Transverse colon (tissue), 4 donors: ENCODE results near the gene CYP46A1. TPM values are rescaled to one million over a fixed set of nuclear protein-coding genes. Genes with fewer than 3 reads are reported as not detected.

Experiments used
- DNase-seq: peaks from one replicate; pipeline ENCODE4 v3.0.0-alpha.2; 2019
- H3K27ac ChIP-seq, 4 donors: fragments of 200-600 bp; sonication (generic); 2 replicates each; pipeline ENCODE4 v1.5.1; 2016 to 2018; ENCODE audit warnings: inconsistent platforms in 4 of 4
- H3K27me3 ChIP-seq: fragments of 200-600 bp; sonication (generic); 2 replicates; pipeline ENCODE4 v1.5.1; 2017; ENCODE audit warnings: inconsistent platforms
- H3K36me3 ChIP-seq, 4 donors: fragments of 200-600 bp; sonication (generic); 2 replicates each; pipeline ENCODE4 v1.5.1; 2017 to 2019; ENCODE audit warnings: inconsistent platforms in 4 of 4
- H3K4me1 ChIP-seq, 4 donors: fragments of 200-600 bp; sonication (generic); 2 replicates each; pipeline ENCODE4 v1.5.1; 2017 to 2020; ENCODE audit warnings: inconsistent platforms in 4 of 4
- H3K4me3 ChIP-seq, 4 donors: fragments of 200-600 bp; sonication (generic); 1 replicate in 1 of 4; 2 replicates in 3 of 4; pipeline versions ENCODE4 v1.5.1 to v1.6.1; 2017 to 2019; ENCODE audit warnings: inconsistent platforms in 4 of 4
- H3K9me3 ChIP-seq, 2 donors: fragments of 200-600 bp; sonication (generic); 2 replicates each; pipeline ENCODE4 v1.5.1; 2017 to 2019; ENCODE audit warnings: inconsistent platforms in 2 of 2
- CTCF ChIP-seq, 5 experiments: fragments of 200-600 bp in 3 of 5; fragments of 450-650 bp in 2 of 5; sonication (generic) in 3 of 5; IDR thresholded peaks; 1 replicate in 2 of 5; 2 replicates in 3 of 5; pipeline ENCODE4 v1.5.1; 2016 to 2017; ENCODE audit warnings: antibody characterized with exemption in 5 of 5, inconsistent platforms in 3 of 5, mild to moderate bottlenecking in 2 of 5, moderate library complexity in 1 of 5
- EP300 ChIP-seq: sonication (generic); formaldehyde crosslinking; IDR thresholded peaks from one replicate; pipeline ENCODE4 v1.6.1; 2017; ENCODE audit warnings: antibody characterized with exemption, low read depth
- POLR2A ChIP-seq: fragments of 450-650 bp; IDR thresholded peaks from one replicate; pipeline ENCODE4 v1.6.1; 2016; ENCODE audit warnings: antibody characterized with exemption, mild to moderate bottlenecking, moderate library complexity
- POLR2AphosphoS5 ChIP-seq, 3 donors: sonication (generic); formaldehyde crosslinking; IDR thresholded peaks; one replicate each; pipeline ENCODE4 v1.6.1; 2016; ENCODE audit warnings: antibody characterized with exemption in 3 of 3
- WGBS, 2 donors: methylation state at CpG; one replicate each; pipeline ENCODE4 v1.1.5; 2018; ENCODE audit warnings: low coverage in 1 of 2; 5-methylcytosine and 5-hydroxymethylcytosine counted together
- in situ Hi-C, 4 donors: fragments of 200-750 bp; cut with MboI; loops; one replicate each; pipeline versions ENCODE4 v1.15.0 to v1.15.1; 2017; ENCODE audit warnings: low sequenced_read_pairs in 3 of 4, low pct_ligation_motif_present in 1 of 4, low pct_unique_long_range_greater_than_20kb in 1 of 4
- intact Hi-C: fragments of 100-400 bp; cut with DNase I; formaldehyde crosslinking; loops from one replicate; pipeline ENCODE4 v1.15.1; 2023; ENCODE audit warnings: low total_unique reads
- total RNA-seq, 4 donors: library from RNA; depleted of rRNA; stranded (reverse); fragments of >200 nt; gene quantifications; one replicate each; pipeline ENCODE4 v1.1.0, GENCODE V29; 2016

The CYP46A1 gene
- total RNA-seq, 4 donors from 2014 or later = 0.27 to 0.75 (median 0.52) TPM

- Histone ChIP-seq H3K27me3 (peaks cover 29% of the 10 kb centered on the region), H3K27ac (peak overlapping the region; percentile 57 to 74 (median 70)), H3K4me3 (peak overlapping the region; percentile 52 to 83 (median 70)), H3K4me1 (peaks cover 12 to 16% (median 15%) of the 10 kb centered on the region in 4 donors), H3K9me3 (no peaks in the 10 kb centered on the region), H3K36me3 (no peaks in the 10 kb centered on the region)
- 6 to 33% methylated on average over 1 to 43 of the region's 45 CpGs for WGBS, 2 donors
- intact Hi-C loops (loop anchor here (5.0 kb wide), 2 partner anchors 203 to 218 kb away; no protein-coding TSS in a partner anchor), in situ Hi-C loops (no loop called here)
- TF ChIP-seq POLR2AphosphoS5 (IDR thresholded peaks at IDR 0.05) = no peak
- no peak for TF ChIP-seq POLR2A
- TF ChIP-seq CTCF (IDR thresholded peaks at IDR 0.05) = no peak
- TF ChIP-seq EP300 = no peak
- no peak for DNase-seq
Observed at GRCh38 chr14:99684410-99684934, 374 bp downstream of the CYP46A1 start.

GRCh38 chr14:99685151-99685591, 1.1 kb downstream of the CYP46A1 start:
- in situ Hi-C loops = no loop called here
- Histone ChIP-seq H3K36me3 (no peaks in the 10 kb centered on the region), H3K9me3 (no peaks in the 10 kb centered on the region), H3K4me3 (no peak overlapping the region), H3K27me3 (peaks cover 32% of the 10 kb centered on the region), H3K4me1 (peaks cover 12 to 16% (median 15%) of the 10 kb centered on the region in 4 donors), H3K27ac (no peak overlapping the region)
- WGBS, 2 donors = 54 to 57% methylated on average over 7 to 11 of the region's 11 CpGs
- intact Hi-C loops = no loop called here
- DNase-seq = no peak
- TF ChIP-seq POLR2AphosphoS5 (IDR thresholded peaks at IDR 0.05) = no peak
- no peak for TF ChIP-seq POLR2A
- no peak for TF ChIP-seq EP300
- TF ChIP-seq CTCF (IDR thresholded peaks at IDR 0.05) = no peak

- in situ Hi-C loops (no loop called here), intact Hi-C loops (no loop called here)
- DNase-seq = no peak
- no peak overlapping the region for H3K4me3 ChIP-seq
- WGBS, 2 donors = 18% methylated on average over 1 of the region's 1 CpG; no CpG with 5 or more reads in 1 of the 2 donors
- TF ChIP-seq CTCF (IDR thresholded peaks at IDR 0.05) = no peak
- no peak for TF ChIP-seq POLR2A
- TF ChIP-seq POLR2AphosphoS5 (IDR thresholded peaks at IDR 0.05) = no peak
- TF ChIP-seq EP300 = no peak
- H3K4me1 ChIP-seq = peaks cover 12 to 16% (median 15%) of the 10 kb centered on the region in 4 donors
- H3K27me3 ChIP-seq = peaks cover 35% of the 10 kb centered on the region
- no peak overlapping the region for H3K27ac ChIP-seq
- no peaks in the 10 kb centered on the region for H3K36me3 ChIP-seq
- H3K9me3 ChIP-seq = no peaks in the 10 kb centered on the region
Observed at GRCh38 chr14:99685596-99685995, 1.5 kb downstream of the CYP46A1 start.

GRCh38 chr14:99686557-99687283, 2.6 kb downstream of the CYP46A1 start:
- H3K9me3 ChIP-seq = no peaks in the 10 kb centered on the region
- H3K36me3 ChIP-seq = no peaks in the 10 kb centered on the region
- no peak overlapping the region for H3K4me3 ChIP-seq
- no peak overlapping the region for H3K27ac ChIP-seq
- in situ Hi-C loops = no loop called here
- no peak for DNase-seq
- H3K4me1 ChIP-seq = peaks cover 12 to 16% (median 15%) of the 10 kb centered on the region in 4 donors
- intact Hi-C loops = no loop called here
- no peak for TF ChIP-seq POLR2A
- TF ChIP-seq EP300 = no peak
- TF ChIP-seq CTCF (IDR thresholded peaks at IDR 0.05) = no peak
- TF ChIP-seq POLR2AphosphoS5 (IDR thresholded peaks at IDR 0.05) = no peak
- peaks cover 37% of the 10 kb centered on the region for H3K27me3 ChIP-seq
- 68 to 74% methylated on average over 4 to 8 of the region's 8 CpGs for WGBS, 2 donors
